GM12878 (cell line): ENCODE measurements around the gene TSPO.
"Not testable (repeated sequence)": the region's sequence is repeated elsewhere in the genome, so short reads cannot be mapped to it uniquely, and the experiment has no call there.

Experiments
- PAX8 ChIP-seq: fragments of 450-650 bp; IDR thresholded peaks from 2 replicates; pipeline ENCODE4 v1.6.1; 2017; ENCODE audit warnings: mild to moderate bottlenecking, moderate library complexity
- TARDBP ChIP-seq: IDR thresholded peaks from 2 replicates; pipeline ENCODE4 v1.6.1; 2016; ENCODE audit warnings: borderline replicate concordance

- not testable (repeated sequence) for TF ChIP-seq TARDBP, PAX8
These were observed 6.0 kb upstream of the TSPO start for GRCh38 chr22:43145371-43145770.
